ENCODE measurements around the gene ID3. TPM values are rescaled to one million over a fixed set of nuclear protein-coding genes. Genes with fewer than 3 reads are reported as not detected.

Gene ID3
- polyA plus RNA-seq, 1 donor from 2014 or later = 8.0 TPM

- Histone ChIP-seq H3K4me3 (ENCODE audit: low read length) (no peak overlapping the region), H3K4me2 (ENCODE audit: low read length) (no peak overlapping the region), H4K20me1 (ENCODE audit: insufficient read depth) (no peaks in the 10 kb centered on the region), H3K9ac (ENCODE audit: low read length) (no peak overlapping the region), H3K9me2 (ENCODE audit: insufficient read depth, low read length) (no peaks in the 10 kb centered on the region), H3F3A (ENCODE audit: insufficient read depth, low read length, poor library complexity, severe bottlenecking) (no peaks in the 10 kb centered on the region), H3K79me2 (replicated peaks; ENCODE audit: insufficient read depth, low read length) (no peaks in the 10 kb centered on the region), H3K36me3 (ENCODE audit: insufficient read depth, low read length) (no peaks in the 10 kb centered on the region), H2AFZ (ENCODE audit: low read depth, low read length) (no peak overlapping the region), H3K9me3 (ENCODE audit: low read length) (no peaks in the 10 kb centered on the region), H3K27ac (ENCODE audit: low read length) (no peak overlapping the region), H3K27me3 (ENCODE audit: insufficient read depth, low read depth, low read length) (no peaks in the 10 kb centered on the region)
- no peak for TF ChIP-seq TAF1 (IDR thresholded peaks at IDR 0.05; ENCODE audit: low read depth)
Measured at GRCh38 chr1:23597635-23598388, 38.5 kb upstream of the ID3 start.

- Histone ChIP-seq H3K36me3 (ENCODE audit: insufficient read depth, low read length) (no peaks in the 10 kb centered on the region), H3K4me2 (ENCODE audit: low read length) (no peak overlapping the region), H3K9ac (ENCODE audit: low read length) (no peak overlapping the region), H3K9me2 (ENCODE audit: insufficient read depth, low read length) (no peaks in the 10 kb centered on the region), H3K27me3 (ENCODE audit: insufficient read depth, low read depth, low read length) (no peaks in the 10 kb centered on the region), H3K79me2 (replicated peaks; ENCODE audit: insufficient read depth, low read length) (no peaks in the 10 kb centered on the region), H3K9me3 (ENCODE audit: low read length) (no peaks in the 10 kb centered on the region), H4K20me1 (ENCODE audit: insufficient read depth) (no peaks in the 10 kb centered on the region), H3K27ac (ENCODE audit: low read length) (no peak overlapping the region), H3K4me3 (ENCODE audit: low read length) (no peak overlapping the region), H2AFZ (ENCODE audit: low read depth, low read length) (no peak overlapping the region), H3F3A (ENCODE audit: insufficient read depth, low read length, poor library complexity, severe bottlenecking) (no peaks in the 10 kb centered on the region)
- TF ChIP-seq TAF1 (IDR thresholded peaks at IDR 0.05; ENCODE audit: low read depth) (no peak), CTCF (IDR thresholded peaks at IDR 0.05; ENCODE audit: poor library complexity, severe bottlenecking) (no peak), POLR2AphosphoS5 (IDR thresholded peaks at IDR 0.05) (no peak), RAD21 (conservative IDR thresholded peaks at IDR 0.05) (no peak), EZH2 (IDR thresholded peaks at IDR 0.05; ENCODE audit: borderline replicate concordance, insufficient read depth, low read length, poor library complexity, severe bottlenecking) (no peak), MXI1 (conservative IDR thresholded peaks at IDR 0.05; ENCODE audit: poor library complexity, severe bottlenecking) (no peak), EP300 (conservative IDR thresholded peaks at IDR 0.05; ENCODE audit: poor library complexity, severe bottlenecking) (no peak), REST (IDR thresholded peaks at IDR 0.05; ENCODE audit: borderline replicate concordance) (no peak), SMC3 (conservative IDR thresholded peaks at IDR 0.05; ENCODE audit: poor library complexity) (no peak)
Measured at GRCh38 chr1:23596382-23597358, 37.4 kb upstream of the ID3 start.

Measured in neural cell (in vitro differentiated cells).